HUDEP-2 (cell line): ENCODE results near the gene ABTB2.

Source experiments
- DNase-seq, 76 experiments: peaks; one replicate each; lab custom pipeline; 2025; ENCODE audit not compliant: unreplicated experiment in 76 of 76; lab: John Stamatoyannopoulos, UW

ABTB2 gene

GRCh38 chr11:34157163-34157562 is 200.6 kb downstream of the ABTB2 start:
- DNase-seq: peak in 1 of 76 experiments; percentile 6

DNA sequence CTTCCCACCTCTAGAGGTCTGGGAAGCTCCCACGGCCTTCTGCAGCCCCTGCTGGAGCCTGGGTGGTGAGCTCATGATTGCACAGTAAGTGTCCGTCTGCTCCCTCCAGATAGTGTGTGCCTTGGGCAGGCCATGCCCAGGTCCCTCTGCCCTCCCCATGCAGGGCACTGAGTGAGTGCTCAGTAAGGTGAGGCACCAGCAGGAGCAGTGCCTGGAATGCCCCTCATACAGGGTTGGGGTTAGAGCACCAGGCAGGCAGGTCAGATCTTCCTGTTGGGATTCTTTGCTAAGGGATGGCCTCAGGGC is 202.1 kb downstream of the ABTB2 start:
- no peak for DNase-seq

- DNase-seq: no peak
These were observed 202.6 kb downstream of the ABTB2 start for GRCh38 chr11:34155057-34155756.

DNA sequence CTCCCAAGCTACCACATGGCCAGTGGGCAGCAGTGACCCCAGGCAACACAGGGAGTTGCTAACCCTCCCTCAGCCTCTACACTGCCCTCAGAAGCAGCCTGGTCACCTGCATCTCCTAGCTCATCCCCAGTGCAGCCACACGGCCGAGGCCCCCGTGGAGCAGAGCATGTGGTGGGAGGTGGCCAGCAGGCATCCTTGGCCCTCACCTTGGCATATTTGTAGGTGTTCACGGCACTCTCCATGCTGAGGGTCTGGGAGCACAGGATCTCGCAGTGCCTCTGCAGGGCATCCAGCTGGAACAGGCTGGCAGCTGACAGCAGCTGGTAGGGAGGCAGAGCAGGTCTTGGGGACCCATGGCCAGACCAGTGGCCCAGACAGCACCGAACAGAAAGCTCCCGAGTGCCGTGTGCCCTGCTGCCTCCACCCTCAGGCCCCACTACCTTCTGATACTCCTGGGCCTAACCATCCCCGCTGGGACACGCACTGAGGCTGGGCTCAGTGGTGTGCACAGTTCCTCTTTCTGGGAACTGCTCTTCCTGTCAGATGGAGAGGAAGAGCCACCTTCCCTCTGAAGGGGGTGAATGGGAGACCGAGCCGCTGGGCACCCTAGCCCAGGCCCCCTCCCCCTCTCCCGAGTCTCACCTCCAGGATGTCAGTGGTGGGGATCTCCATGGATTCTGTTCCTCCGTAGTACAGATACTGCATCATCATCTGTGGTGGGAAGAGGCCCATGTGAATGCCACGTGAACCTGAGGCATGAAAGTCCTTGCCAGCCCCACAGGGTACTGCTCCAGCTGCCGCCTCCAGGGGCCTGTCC is 203.5 kb downstream of the ABTB2 start:
- no peak for DNase-seq

- DNase-seq: no peak
These were observed 205.6 kb downstream of the ABTB2 start for GRCh38 chr11:34151916-34152845.

- no peak for DNase-seq
These were observed 206.6 kb downstream of the ABTB2 start for GRCh38 chr11:34151166-34151565.

DNA sequence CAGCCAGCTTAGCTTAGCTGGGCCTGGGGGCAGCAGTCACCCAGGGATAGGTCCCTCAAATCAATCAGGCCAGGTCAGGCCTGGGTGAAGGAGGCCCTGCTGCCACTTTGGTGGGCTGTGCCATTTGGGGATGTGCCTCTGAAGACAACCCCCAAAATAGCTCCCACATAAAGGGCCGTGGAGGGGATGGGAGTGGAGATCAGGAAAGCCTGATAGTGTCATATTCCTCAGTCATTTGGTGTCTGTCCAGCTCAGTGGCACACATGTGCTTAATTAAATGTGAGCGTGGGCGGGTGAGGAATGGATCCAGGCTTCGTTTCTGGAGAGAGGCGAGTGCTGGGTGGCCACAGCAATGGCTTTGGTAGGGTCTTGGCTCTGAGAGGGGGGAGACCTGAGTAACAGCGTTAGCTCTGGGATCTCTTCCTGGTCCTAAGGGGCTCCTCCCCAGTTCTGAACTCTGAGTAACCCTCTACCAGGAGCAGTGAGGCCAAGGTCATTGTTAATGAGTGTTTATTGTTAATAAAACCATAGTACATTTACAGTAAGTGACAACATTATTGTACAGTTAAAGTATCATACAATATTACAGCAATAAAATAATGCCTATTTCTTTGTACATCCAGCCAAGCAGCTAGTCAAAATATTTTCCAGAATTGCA is 207.2 kb downstream of the ABTB2 start:
- no peak for DNase-seq

- no peak for DNase-seq
These were observed 208.0 kb downstream of the ABTB2 start for GRCh38 chr11:34149786-34150185.

- no peak for DNase-seq
These were observed 208.5 kb downstream of the ABTB2 start for GRCh38 chr11:34149274-34149673.

DNA sequence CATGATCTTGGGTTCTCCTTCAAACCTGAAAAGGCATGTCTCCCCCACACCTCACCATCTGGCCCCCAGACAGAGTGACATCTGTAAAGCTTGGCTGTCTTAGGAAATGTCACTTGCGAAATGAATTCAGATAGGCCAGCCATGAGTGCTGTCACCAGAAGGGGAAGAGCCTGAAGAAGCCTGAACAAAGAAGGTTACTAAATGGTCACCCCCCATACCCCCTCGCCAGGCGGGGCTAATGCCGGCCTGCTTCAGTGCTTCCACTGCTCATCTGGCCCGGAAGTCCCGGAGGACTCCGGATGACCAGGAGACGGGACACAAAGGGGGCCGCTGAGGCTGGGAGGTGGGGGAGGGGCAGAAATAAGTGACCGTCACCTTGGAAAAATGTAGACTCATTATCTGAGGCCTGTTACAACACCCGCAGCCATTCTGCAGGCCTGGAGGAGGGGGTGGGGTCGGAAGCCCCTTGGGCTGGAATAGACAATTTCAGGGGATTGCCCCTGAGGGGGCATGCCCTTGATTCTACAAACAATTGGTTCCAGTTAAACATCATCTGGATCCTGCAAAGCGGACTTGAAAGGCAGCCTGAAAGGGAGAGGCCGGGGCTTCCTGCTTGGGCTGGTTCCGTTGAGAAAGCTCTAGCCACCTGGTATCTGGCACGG is 209.2 kb downstream of the ABTB2 start:
- no peak for DNase-seq

GRCh38 chr11:34147581-34147980 is 210.2 kb downstream of the ABTB2 start:
- no peak for DNase-seq

DNA sequence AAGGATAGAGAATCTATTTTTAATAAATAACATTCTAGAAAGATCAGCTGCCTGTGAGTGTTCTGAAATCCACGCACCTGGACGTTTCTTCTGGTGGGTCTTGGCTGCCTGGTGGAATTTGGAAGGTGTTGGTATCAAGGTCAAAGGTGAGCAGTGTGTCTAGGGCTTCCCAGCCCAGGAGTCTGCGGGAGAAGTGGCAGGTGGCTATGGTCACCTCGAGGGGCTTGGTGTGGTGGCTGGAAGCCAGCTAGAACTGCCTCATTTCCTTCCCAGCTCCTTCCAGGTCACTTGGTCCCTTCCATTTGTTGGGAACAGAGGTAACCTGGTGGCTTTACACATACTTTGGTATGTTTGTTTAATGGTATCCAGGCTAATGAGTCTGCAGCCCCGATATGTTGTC is 210.9 kb downstream of the ABTB2 start:
- DNase-seq: no peak

DNA sequence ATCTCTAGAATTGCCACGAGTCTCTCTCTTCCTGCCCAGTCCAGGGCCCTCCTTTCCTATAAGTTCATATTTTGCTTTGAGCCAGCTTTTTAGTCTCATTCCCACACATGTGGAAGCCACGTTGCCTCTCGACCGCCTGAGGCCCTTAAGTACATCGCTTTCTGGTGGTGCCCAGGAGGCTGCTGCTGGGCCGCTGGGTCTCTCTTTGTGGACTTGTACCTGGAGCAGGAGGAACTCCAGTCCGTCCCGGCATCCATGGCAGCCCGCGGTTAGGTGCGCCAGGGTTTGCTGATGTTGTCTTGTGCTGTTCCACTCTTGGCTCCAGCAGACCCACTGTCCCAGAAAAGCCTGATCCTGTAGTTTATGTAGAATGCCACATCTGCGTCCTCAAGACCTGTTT is 211.4 kb downstream of the ABTB2 start:
- DNase-seq: no peak

- DNase-seq: no peak
These were observed 211.9 kb downstream of the ABTB2 start for GRCh38 chr11:34145847-34146381.

DNA sequence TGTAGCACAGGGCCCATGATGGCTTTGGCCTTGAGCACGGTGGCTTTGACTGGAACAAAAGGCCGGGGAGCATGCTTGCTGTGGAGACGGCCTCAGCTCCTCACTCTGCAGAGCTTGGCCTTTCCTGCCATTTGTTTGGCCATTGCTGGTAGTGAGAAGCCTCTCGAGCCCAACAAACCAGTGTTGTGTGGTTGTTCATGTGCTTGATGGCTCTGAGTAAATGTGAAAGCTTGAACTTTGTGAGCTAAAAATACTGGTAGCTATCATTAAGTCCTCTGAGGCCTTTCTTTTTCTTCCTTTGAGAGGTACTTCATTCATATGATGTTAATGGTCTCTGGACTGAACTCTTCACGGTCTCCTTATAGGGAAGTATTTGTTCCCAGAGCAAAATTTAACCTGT is 212.7 kb downstream of the ABTB2 start:
- DNase-seq: no peak

GRCh38 chr11:34143048-34143447 is 214.8 kb downstream of the ABTB2 start:
- no peak for DNase-seq

DNA sequence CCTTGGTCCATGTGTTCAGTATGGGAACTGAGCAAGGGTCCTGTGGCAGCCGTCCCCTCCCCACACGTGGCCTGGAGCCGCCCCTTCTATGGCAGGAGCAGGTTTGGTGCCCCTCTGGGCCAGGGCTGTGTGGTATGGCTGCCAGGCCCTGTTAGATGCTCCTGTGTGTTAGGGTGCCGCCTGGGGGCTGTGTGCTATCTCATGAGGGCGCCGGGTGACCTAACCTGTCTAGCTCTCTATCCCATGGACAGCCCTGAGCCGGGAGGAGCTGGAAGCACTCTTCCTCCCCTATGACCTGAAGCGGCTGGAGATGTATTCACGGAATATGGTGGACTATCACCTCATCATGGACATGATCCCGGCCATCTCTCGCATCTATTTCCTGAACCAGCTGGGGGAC is 217.7 kb downstream of the ABTB2 start:
- DNase-seq: no peak

DNA sequence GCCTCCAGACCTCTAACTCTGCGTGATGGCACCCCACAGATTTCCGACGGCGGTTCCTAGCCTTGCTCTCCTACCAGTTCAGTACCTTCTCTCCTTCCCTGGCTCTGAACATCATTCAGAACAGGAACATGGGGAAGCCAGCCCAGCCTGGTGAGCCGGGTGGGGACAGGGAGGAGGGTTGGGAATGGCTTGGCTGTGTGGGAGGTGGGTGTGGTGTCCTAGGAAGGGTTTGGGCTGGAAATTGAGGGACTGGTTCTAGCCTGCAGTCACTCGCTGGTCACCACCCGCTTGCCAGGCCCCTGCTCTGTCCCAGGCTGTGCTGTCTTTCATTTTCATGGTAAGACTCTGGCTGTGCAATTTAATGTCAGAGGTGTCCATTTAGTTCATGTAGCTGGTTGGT is 218.5 kb downstream of the ABTB2 start:
- no peak for DNase-seq

- no peak for DNase-seq
These were observed 221.4 kb downstream of the ABTB2 start for GRCh38 chr11:34136420-34136819.

GRCh38 chr11:34135439-34135838 is 222.4 kb downstream of the ABTB2 start:
- no peak for DNase-seq
